ENCODE measurements around the gene MRTFB. TPM values are rescaled to one million over a fixed set of nuclear protein-coding genes. Genes with fewer than 3 reads are reported as not detected.
A peak's percentile ranks its signal among the peaks of the same experiment; 100 is the strongest.
"Not testable (repeated sequence)": the region's sequence is repeated elsewhere in the genome, so short reads cannot be mapped to it uniquely, and the experiment has no call there.

Gene MRTFB, protein sequence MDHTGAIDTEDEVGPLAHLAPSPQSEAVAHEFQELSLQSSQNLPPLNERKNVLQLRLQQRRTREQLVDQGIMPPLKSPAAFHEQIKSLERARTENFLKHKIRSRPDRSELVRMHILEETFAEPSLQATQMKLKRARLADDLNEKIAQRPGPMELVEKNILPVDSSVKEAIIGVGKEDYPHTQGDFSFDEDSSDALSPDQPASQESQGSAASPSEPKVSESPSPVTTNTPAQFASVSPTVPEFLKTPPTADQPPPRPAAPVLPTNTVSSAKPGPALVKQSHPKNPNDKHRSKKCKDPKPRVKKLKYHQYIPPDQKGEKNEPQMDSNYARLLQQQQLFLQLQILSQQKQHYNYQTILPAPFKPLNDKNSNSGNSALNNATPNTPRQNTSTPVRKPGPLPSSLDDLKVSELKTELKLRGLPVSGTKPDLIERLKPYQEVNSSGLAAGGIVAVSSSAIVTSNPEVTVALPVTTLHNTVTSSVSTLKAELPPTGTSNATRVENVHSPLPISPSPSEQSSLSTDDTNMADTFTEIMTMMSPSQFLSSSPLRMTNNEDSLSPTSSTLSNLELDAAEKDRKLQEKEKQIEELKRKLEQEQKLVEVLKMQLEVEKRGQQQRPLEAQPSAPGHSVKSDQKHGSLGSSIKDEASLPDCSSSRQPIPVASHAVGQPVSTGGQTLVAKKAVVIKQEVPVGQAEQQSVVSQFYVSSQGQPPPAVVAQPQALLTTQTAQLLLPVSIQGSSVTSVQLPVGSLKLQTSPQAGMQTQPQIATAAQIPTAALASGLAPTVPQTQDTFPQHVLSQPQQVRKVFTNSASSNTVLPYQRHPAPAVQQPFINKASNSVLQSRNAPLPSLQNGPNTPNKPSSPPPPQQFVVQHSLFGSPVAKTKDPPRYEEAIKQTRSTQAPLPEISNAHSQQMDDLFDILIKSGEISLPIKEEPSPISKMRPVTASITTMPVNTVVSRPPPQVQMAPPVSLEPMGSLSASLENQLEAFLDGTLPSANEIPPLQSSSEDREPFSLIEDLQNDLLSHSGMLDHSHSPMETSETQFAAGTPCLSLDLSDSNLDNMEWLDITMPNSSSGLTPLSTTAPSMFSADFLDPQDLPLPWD
- total RNA-seq = 100 to 1,000 TPM in 1 of 4 donors, 10 to 100 TPM in 3; 43.6 to 197 (median 65.5) TPM

DNA sequence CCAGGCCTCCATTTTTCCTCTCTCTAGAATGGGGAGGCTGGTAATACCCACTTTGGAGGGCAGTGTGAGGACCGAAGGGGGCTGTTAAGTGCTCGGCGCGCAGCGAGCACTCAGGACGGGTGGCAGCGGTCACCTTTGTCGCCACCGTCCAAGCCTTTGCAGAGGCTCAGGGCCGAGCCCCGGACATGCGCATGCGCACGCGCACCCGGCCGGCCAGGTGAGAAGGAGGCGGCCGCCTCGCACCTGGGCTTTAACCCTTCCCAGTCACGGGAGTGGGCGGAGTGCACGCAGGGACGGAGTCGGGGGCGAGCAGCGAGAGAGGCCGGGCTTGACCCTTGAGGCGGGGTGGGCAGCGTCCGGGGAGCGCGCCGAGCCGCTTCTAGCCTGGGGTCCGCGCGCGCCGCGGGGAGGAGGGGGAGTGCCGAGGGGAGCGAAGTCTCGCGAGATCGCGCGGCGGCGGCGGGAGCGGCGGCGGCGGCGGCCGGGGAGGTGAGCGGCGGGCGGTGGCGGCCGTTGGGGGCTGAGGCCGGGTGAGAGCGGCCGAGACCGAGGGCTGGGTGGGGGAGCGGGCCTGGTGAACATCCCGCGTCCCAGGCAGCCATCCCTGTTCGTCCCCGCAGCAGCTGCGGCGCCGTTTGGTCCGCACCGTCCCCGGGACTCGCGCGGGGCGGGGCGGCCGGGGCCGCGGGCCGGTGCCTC is at the start of gene MRTFB:
TSS of gene MRTFB (plus strand) at position 443 of the 699 bp plus-strand sequence. CDS start 69,288 bp downstream, outside the sequence.
- DNase-seq (ENCODE audit: low spot score in 2 of 2) = peak; percentile 81 to 85
- TF ChIP-seq POLR2AphosphoS5 (IDR thresholded peaks at IDR 0.05) (peak in 2 of 3 donors; percentile 27 to 51), POLR2A (IDR thresholded peaks at IDR 0.05) (no peak)
- Histone ChIP-seq H3K27ac (peak within 1 kb of the TSS; percentile 91), H3K4me1 (peaks cover 33% of the 10 kb centered on the region), H3K9me3 (no peaks in the 10 kb centered on the region), H3K27me3 (no peaks in the 10 kb centered on the region), H3K4me3 (peak within 1 kb of the TSS; percentile 97), H3K36me3 (no peaks in the 10 kb centered on the region)
- 5% methylated on average over 26 of the region's 86 CpGs for WGBS

DNA sequence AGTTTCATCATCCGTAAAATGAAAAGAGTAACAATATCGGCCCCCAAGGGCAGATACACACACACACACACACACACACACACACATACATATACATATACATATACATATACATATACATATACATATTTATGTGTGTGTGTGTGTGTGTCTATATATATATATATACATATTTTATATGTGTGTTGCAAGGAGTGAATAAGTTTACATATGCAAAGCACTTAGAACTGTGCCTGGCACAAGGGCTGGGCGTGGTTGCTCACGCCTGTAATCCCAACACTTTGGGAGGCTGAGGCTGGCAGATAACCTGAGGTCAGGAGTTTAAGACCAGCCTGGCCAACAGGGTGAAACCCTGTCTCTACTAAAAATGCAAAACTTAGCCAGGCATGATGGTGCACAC is 47.6 kb upstream of the MRTFB start:
- WGBS = 86% methylated on average over 4 of the region's 4 CpGs
- not testable (repeated sequence) for H3K4me1 ChIP-seq, H3K4me3 ChIP-seq, H3K27ac ChIP-seq, H3K9me3 ChIP-seq, H3K36me3 ChIP-seq, H3K27me3 ChIP-seq
- DNase-seq (ENCODE audit: low spot score in 2 of 2) = peak in 1 of 2 donors; percentile 5

DNA sequence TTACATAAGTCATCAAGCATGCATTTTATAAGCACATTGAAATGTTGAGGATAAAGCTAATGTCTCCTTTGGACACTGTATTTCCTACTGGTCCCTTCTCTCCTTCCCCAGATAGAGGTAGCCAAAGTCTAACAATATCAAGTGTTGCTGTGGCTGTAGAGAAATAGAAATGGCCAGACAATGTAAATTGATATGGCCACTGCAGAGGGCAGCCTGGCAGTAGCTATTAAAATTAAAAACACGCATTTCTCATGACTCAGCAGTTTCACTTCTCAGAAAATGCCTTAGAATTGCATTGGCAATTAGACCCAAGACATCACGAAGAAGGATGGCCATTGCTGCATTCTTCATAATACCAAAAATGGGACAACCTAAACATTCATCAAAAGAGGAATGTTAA is 46.8 kb upstream of the MRTFB start:
- TF ChIP-seq POLR2AphosphoS5 (IDR thresholded peaks at IDR 0.05) (no peak), POLR2A (IDR thresholded peaks at IDR 0.05) (no peak), EP300 (IDR thresholded peaks at IDR 0.05) (no peak)
- TF ChIP-seq, protein P1, sequence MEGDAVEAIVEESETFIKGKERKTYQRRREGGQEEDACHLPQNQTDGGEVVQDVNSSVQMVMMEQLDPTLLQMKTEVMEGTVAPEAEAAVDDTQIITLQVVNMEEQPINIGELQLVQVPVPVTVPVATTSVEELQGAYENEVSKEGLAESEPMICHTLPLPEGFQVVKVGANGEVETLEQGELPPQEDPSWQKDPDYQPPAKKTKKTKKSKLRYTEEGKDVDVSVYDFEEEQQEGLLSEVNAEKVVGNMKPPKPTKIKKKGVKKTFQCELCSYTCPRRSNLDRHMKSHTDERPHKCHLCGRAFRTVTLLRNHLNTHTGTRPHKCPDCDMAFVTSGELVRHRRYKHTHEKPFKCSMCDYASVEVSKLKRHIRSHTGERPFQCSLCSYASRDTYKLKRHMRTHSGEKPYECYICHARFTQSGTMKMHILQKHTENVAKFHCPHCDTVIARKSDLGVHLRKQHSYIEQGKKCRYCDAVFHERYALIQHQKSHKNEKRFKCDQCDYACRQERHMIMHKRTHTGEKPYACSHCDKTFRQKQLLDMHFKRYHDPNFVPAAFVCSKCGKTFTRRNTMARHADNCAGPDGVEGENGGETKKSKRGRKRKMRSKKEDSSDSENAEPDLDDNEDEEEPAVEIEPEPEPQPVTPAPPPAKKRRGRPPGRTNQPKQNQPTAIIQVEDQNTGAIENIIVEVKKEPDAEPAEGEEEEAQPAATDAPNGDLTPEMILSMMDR (IDR thresholded peaks at IDR 0.05) = no peak
- Histone ChIP-seq H3K27me3 (no peaks in the 10 kb centered on the region), H3K9me3 (no peaks in the 10 kb centered on the region), H3K4me3 (no peak overlapping the region), H3K4me1 (no peaks in the 10 kb centered on the region), H3K36me3 (no peaks in the 10 kb centered on the region), H3K27ac (no peak overlapping the region)
- no peak for DNase-seq (ENCODE audit: low spot score in 2 of 2)
- WGBS = 35% methylated on average over 2 of the region's 2 CpGs

DNA sequence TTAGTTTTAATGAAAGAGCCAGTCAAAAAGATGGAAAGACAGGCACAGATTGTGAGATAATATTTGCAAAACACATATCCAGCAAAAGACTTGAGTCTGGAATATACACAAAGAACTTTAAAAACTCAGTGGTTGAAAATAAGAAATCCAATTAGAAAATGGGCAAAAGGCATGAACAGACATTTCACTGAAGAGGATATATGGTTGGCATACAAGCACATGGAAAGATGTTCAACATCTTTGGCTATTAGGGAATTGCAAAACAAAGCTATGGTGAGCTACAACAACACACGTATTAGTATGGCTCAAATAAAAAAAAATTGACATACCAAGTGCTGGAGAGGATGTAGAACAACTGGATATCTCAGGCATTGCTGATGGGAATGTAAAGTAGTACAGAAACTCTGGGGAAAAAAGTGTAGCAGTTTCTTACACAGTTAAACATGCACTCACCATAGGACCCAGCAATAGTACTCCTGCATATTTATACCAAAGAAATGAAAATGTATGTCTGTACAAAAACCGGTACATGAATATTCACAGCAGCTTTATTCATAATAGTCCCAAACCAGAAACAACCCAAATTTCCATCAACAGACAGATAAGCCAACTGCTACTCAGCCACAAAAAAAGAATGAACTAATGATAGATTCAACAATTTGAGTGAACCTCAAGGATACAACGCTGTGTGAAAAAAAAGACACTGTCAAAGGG is 44.4 kb upstream of the MRTFB start:
- TF ChIP-seq EP300 (IDR thresholded peaks at IDR 0.05) (no peak), POLR2A (IDR thresholded peaks at IDR 0.05) (no peak), POLR2AphosphoS5 (IDR thresholded peaks at IDR 0.05) (no peak)
- TF ChIP-seq, protein P1 (IDR thresholded peaks at IDR 0.05) = no peak
- Histone ChIP-seq H3K4me3 (no peak overlapping the region), H3K27ac (no peak overlapping the region), H3K36me3 (no peaks in the 10 kb centered on the region), H3K9me3 (no peaks in the 10 kb centered on the region), H3K27me3 (no peaks in the 10 kb centered on the region), H3K4me1 (no peaks in the 10 kb centered on the region)
- DNase-seq (ENCODE audit: low spot score in 2 of 2) = no peak
- WGBS = 92% methylated on average over 3 of the region's 3 CpGs

DNA sequence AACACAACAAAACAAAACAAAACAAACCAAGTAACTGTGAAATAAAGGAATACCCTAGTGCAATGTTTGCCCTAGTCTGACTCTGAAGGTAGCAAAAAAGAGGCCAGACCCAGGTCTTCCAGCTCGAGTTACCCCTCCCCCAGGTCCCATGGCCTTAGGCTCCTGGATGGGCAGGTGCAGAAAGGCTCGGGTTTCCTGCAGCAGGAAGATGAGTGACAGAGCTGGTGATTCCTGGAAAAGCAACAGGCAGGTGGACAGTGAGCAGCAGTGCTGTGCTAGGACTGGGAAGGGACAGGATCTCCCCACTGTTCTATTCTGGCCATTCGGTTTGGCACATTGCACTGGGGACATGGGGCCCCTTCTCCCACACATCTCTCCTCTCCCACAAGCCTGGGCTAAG is 42.9 kb upstream of the MRTFB start:
- no peak for DNase-seq (ENCODE audit: low spot score in 2 of 2)
- Histone ChIP-seq H3K9me3 (no peaks in the 10 kb centered on the region), H3K36me3 (no peaks in the 10 kb centered on the region), H3K4me1 (no peaks in the 10 kb centered on the region), H3K27me3 (no peaks in the 10 kb centered on the region), H3K4me3 (no peak overlapping the region), H3K27ac (no peak overlapping the region)
- 32% methylated on average over 3 of the region's 3 CpGs for WGBS
- TF ChIP-seq POLR2AphosphoS5 (IDR thresholded peaks at IDR 0.05) = no peak
- TF ChIP-seq, protein P1 (IDR thresholded peaks at IDR 0.05) = no peak
- no peak for TF ChIP-seq EP300 (IDR thresholded peaks at IDR 0.05)
- no peak for TF ChIP-seq POLR2A (IDR thresholded peaks at IDR 0.05)

Data from suprapubic skin (tissue), 4 donors.